ENCODE data around the gene GGPS1. TPM values are rescaled to one million over a fixed set of nuclear protein-coding genes. Genes with fewer than 3 reads are reported as not detected.

GGPS1 gene
- total RNA-seq: 10.9 and 18.1 TPM in 2 replicates

DNA sequence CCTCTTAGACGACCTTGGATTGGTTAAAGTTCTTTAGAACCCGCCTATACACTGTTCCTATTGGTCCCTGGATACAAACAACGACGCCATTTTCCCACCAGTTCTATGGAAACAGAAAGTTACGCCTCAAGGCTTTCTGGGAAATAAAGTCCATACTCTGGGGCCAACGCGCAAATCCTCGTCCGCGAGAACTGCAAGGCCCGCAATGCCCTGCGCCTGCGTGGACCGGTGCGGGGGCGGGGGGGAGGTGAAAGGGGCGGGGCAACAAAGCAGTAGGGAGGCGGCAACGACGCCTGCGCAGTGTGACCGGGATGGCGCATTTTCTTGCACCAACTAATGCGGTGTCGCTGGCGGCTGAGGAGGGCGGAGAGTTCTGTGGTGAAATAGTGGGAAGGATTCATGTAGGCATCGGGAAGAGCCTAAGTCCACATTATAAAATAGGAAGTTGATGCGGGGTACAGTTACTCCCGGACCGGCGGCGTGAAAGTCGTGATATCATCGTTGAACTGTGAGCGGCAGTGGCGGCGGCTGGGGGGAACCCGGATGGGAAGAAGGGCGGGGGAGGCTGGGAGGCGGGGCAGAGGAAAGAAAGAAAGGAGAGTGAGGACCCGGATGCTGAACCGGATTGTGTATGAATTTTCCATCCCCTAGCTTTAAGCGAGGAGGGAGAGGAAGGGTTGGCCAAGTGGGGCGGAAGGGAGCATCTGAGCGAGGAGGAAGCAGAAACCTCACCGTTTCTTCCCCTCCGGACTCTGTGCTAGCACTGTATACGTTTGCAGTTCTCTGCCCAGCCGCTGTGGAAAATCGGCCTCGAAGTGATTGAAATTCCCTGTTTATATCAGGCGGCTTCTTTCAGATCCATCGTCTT lies at the start of gene GGPS1:
Gene GGPS1 (plus strand): TSS at position 300 of the 868 bp plus-strand sequence. CDS start 6,695 bp downstream, outside the sequence.

DNA sequence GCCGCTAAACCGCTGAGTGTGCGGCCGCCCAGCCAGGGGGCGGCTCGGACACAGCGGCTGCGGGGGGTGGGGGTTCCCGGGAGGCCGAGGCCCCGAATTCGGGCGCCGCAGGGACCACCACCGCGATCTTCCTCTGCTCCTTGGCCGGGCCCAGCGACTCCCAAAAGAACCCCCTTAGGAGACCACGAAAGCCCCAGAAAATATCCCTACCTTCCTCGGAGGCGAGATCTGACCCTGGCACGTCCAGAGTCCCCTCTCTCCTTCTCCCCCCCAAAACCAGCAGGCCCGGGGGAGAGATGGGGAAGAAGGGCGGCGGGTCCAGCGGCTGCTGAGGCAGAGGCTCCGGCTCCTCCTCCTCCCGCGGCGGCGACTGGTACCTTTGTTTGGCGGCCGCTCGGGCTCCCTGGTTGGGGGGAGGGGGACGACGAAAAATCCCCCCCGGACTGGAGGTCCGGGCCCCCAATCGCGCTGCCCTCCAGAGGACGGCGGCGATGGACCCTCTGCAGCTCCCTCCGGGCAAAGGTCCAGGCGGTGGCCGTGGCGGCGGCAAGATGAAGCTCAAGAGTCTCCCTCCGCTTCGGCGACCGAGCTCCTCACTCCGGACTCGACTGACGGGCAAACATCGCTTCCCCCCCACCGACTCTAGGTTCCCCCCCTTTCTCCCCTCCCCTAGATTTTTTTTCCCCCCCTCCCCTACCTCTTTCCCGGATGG lies 655 bp upstream of the GGPS1 start, which contains the start of gene ARID4B:
Gene ARID4B (minus strand): TSS at position 621 of the 712 bp plus-strand sequence. CDS start 1,260 bp downstream, outside the sequence.

DNA sequence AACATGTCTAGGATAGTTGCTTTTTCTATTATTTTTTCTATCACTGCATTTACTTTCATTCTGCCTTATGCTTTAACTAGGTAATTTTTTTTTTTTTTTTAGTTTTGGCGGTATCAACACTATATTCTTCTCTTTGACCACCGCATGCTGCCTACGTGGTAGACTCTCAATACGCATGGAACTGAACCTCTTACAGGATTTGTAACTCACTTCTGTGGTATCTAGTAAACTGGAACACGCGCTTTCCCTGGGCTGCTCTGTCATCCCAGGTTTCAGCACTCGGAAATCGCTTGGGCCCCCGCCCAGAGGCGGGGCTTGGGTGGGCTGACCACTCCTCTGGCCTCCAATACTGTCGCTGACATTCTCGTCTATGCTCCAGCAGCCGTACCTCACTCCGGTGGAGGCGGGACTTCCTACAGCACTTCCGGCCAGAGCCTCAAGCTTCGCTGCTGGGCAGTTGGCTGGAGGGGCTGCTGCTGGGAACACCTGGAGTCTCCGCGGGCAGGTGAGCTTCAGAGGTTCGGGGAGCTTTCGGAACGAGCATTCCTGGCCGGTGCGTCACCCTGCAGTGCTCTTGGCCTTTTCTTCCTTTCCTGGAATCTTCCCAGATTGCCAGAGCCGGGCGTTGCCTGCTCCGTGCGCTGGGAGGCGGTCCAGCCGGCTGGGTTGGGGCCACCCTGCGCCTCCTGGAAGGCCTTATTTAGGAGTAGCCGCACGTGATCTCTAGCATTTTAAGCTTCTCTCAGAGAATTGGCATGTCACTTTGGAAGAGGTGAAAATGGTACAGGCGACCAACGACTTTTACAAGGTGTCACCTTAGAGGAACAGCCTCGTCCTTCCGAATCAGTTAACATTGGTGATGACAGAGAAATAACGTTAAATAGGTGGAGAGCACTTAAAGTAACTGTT lies 38.9 kb downstream of the GGPS1 start, which contains the start of gene TBCE:
Gene TBCE (plus strand): TSS at position 428 of the 909 bp plus-strand sequence. CDS start 12,623 bp downstream, outside the sequence.

Other genes starting within 250 kb of the GGPS1 start
- 74.3 and 85.9 TPM in 2 replicates for gene TOMM20, start 199.7 kb upstream of the GGPS1 start, total RNA-seq
- gene RBM34, start 167.3 kb upstream of the GGPS1 start, total RNA-seq: 26.6 and 31.0 TPM in 2 replicates
- 6.8 and 10.1 TPM in 2 replicates for gene ARID4B, start 391 bp upstream of the GGPS1 start, total RNA-seq
- 14.8 and 25.6 TPM in 2 replicates for gene TBCE, start 38.9 kb downstream of the GGPS1 start, total RNA-seq
- gene B3GALNT2, start 175.9 kb downstream of the GGPS1 start, total RNA-seq: 23.6 and 25.7 TPM in 2 replicates